Stimulated activated CD4-positive, alpha-beta T cell treated with anti-CD3 and anti-CD28 coated beads, Interleukin-1b, Interleukin-23, amount 100 ng/mL, for 4 hours (primary cell): ENCODE data around the gene SDCCAG8.

Source experiments
- DNase-seq, 2 donors: peaks; one replicate each; pipeline ENCODE4 v3.0.0-alpha.2; 2020; ENCODE audit warnings: low read depth in 2 of 2

Gene SDCCAG8

DNA sequence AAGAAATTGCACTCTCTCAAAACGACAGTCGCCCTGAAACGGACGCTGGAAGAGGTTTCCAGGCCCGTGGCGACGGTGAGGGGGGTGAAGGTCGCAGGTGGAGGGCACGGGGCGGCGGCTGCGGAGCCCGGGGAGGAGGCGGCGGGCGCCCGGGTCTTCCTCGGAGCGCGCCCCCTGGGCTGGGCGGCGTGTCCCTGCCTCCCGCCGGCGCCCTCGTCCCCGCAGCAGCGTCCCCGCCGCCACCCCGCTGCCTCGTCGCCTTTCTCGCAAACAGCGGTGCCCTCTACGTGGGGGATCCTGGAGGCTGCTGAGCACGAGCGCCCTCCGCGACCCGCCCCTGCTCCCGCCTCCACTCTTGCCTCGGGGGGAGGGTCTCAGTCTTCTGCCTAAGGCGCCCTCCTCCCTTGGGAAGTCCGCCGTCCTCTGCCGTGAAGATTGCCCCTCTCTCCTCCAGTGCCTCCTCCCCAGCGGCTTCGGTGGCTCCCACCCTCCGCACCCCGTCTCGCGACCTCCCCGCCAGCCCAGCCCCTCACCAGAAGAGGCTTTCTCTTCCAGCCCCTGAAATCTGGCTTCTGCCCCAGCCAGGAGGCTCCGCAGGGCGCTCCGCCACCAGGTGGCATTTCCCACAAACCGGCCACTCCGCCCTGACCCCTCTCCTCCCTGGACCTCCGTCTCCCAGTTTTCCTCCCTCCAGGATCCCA is 227.4 kb downstream of the SDCCAG8 start:
- no peak for DNase-seq

DNA sequence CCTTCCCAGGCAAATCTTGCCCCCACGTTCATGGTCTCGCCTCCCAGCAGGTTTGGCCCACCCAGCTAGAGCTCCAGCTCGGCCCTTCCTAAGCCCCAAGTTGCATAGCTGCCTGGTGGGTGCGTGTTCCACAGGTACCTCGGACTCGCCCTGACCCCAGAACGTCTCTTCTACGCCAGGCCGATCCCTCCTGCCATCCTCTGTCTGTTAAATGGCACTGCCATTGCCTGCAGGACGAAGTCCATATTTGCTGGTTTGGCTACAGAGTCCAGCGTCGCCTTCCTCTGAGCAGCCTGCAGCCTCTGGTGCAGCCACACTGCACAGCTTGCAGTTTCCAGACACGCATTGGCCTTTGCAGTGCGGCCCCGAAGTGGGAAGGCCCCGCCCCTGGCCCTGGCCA is 228.1 kb downstream of the SDCCAG8 start:
- DNase-seq = no peak

- DNase-seq = no peak
These were observed 231.3 kb downstream of the SDCCAG8 start for GRCh38 chr1:243487036-243487648.

DNA sequence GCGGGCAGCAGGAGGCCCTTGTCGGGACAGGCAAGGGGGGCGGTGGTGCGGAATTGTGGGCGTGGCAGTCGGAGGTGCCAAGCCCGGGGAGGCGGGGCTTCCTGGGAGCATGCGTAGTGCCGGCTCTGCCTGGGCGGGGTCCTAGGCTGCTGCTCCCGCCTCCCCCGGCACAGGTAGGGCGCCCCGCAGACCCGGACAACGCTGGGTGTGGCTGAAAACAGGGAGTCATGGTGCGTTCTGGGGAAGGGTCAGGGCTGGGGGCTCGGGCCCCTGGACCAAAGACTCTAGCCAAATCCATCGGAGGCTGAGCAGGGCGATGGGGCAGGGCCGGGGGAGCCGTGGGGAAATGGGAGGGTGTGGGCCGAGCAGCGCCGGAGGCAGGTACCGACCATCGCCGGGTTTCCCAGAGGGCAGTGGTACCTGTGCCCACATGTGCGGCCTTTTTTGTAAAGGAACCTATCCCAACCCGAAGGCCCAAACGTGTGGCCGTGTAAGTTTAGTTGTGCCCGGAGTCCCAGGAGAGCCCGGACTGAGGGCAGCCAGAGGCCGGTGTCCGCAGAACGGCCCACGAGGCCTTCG is 231.9 kb downstream of the SDCCAG8 start:
- no peak for DNase-seq

- no peak for DNase-seq
These were observed 232.8 kb downstream of the SDCCAG8 start for GRCh38 chr1:243488459-243489157.

GRCh38 chr1:243489158-243489527 is 233.3 kb downstream of the SDCCAG8 start:
- DNase-seq = no peak

GRCh38 chr1:243489681-243490546 is 234.1 kb downstream of the SDCCAG8 start:
- DNase-seq = no peak

DNA sequence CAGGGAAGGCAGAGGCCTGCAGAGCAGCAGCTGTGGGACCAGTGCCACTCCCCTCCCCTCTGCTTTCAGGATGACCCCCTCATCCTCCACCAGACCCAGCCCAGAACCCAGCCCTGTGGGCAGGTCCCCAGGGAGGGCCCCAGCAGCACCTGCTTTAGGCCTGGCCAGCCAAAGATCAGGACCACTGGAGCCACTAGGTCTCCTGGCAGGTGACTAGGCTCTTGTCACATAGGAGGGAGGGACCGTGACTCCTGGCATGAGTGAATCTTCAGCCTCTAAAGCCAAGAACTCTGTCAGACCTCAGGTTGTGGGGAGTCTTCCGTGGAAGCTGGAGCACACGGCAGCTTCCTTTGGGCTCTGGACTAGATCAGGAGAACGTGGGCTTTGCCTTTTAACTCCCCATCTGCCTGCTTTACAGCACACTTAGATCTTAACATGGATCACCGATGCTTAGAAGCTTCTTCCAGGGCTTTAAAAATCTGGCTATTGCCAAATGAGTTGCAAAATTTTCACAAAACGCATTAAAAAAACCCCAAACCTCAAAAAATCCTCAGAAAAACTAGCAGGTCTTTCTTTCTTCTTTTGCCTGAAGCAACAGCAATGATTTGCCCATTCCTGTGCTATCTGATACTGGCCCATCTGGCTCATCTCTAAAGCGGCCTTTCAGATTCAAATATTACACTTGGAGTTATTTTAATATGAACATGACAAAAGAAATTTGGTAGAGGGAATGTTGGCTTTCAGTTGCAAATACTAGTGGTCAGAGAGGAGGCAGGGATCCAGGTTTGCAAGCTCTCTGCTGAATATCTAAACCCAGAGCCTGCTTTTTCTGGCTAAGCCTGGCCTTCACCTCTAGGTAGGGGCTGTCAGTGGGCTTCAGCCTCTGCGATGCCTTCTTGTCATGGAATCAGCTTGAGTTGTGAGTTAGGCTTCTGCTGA is 235.2 kb downstream of the SDCCAG8 start:
- DNase-seq = no peak

GRCh38 chr1:243493156-243494129 is 237.6 kb downstream of the SDCCAG8 start:
- no peak for DNase-seq

- no peak for DNase-seq
These were observed 239.0 kb downstream of the SDCCAG8 start for GRCh38 chr1:243494741-243495431.

DNA sequence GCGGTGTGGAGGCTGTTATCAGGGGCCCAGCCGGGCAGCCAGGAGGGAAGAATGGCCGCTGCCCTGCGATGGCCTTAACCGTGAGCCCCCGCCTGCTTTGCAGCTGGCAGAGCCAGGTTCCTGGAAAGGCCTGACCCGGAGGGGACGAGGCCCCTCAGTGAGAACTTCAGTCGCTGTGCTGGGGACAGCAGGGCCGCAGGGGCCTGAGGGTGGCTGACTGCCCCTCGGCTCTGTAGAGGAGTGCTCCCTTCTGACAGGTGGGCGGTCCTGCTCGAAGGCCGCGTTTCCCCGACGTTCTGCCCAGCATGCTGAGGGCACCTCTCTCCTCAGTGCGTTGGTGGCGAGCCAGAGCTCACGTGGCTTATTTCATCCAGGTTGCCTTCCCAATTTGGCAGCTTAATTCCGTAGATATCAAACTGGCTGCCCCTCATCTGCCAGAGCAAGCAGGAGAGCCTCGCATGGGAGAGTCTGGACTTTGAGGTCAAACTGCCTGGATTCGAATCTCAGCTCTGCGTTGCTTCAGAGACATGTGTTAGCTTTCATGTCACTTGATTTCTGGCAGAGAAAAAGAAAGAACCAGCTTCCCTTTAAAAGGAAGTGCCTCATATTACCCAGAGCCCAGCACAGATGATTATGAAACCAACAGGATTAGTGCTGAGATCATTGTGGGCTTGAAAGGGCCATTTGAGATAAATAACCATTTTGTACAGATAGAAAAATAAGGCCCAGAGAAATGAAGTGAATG is 239.8 kb downstream of the SDCCAG8 start:
- no peak for DNase-seq

- DNase-seq = no peak
These were observed 240.4 kb downstream of the SDCCAG8 start for GRCh38 chr1:243496187-243496646.

- DNase-seq = no peak
These were observed 241.0 kb downstream of the SDCCAG8 start for GRCh38 chr1:243496806-243497205.

GRCh38 chr1:243497939-243498681 is 242.3 kb downstream of the SDCCAG8 start:
- no peak for DNase-seq

DNA sequence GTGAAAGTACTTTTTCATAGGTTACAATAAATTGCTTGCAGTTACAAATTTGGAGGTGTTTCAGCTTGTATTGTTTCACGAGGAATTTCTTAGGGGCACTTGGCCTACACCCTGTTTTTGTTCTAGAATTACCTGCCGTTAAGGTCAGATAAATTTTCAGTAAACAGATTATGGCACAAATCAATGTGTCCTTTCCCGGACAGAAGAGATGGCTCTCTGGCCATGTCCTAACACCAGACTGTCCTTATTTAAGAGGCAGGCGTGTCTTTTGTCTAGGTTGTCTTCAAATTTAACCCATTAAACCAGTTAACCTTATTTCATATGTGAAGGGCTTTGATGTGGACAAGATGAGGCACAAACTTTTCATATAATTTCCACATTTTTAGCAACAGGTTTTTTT is 243.4 kb downstream of the SDCCAG8 start:
- no peak for DNase-seq

GRCh38 chr1:243499711-243500110 is 243.9 kb downstream of the SDCCAG8 start:
- no peak for DNase-seq

- no peak for DNase-seq
These were observed 244.7 kb downstream of the SDCCAG8 start for GRCh38 chr1:243500512-243500911.
